Sigmoid colon (tissue), 7 donors: Measurements from ENCODE around the gene MKKS. TPM values are rescaled to one million over a fixed set of nuclear protein-coding genes. Genes with fewer than 3 reads are reported as not detected.
A peak's percentile ranks its signal among the peaks of the same experiment; 100 is the strongest.

Experiments used
- DNase-seq: peaks from one replicate; pipeline ENCODE4 v3.0.0-alpha.2; 2019
- H3K27ac ChIP-seq, 4 donors: fragments of 200-600 bp; sonication (generic); one replicate each; pipeline ENCODE4 v1.5.1; 2016 to 2019; ENCODE audit warnings: mild to moderate bottlenecking in 1 of 4
- H3K27me3 ChIP-seq, 3 donors: fragments of 200-600 bp; sonication (generic); one replicate each; pipeline ENCODE4 v1.5.1; 2019; ENCODE audit warnings: mild to moderate bottlenecking in 1 of 3
- H3K36me3 ChIP-seq, 4 donors: fragments of 200-600 bp; sonication (generic); one replicate each; pipeline ENCODE4 v1.5.1; 2016 to 2019
- H3K4me1 ChIP-seq, 4 donors: fragments of 200-600 bp; sonication (generic); one replicate each; pipeline ENCODE4 v1.5.1; 2017 to 2019
- H3K4me3 ChIP-seq, 4 donors: fragments of 200-600 bp; sonication (generic); one replicate each; pipeline ENCODE4 v1.5.1; 2017 to 2019; ENCODE audit warnings: mild to moderate bottlenecking in 2 of 4, moderate library complexity in 1 of 4
- H3K9me3 ChIP-seq, 4 donors: fragments of 200-600 bp in 3 of 4; sonication (generic) in 3 of 4; one replicate each; pipeline versions ENCODE4 v1.5.1 to v1.6.1; 2013 to 2019
- EP300 ChIP-seq, 4 donors: sonication (generic); formaldehyde crosslinking; IDR thresholded peaks; one replicate each; pipeline ENCODE4 v1.6.1; 2017; ENCODE audit warnings: antibody characterized with exemption in 4 of 4
- POLR2A ChIP-seq, 2 donors: fragments of 450-650 bp; IDR thresholded peaks; one replicate each; pipeline ENCODE4 v1.6.1; 2016; ENCODE audit warnings: antibody characterized with exemption in 2 of 2, mild to moderate bottlenecking in 2 of 2, moderate library complexity in 2 of 2
- POLR2AphosphoS5 ChIP-seq, 4 donors: sonication (generic); formaldehyde crosslinking; IDR thresholded peaks; one replicate each; pipeline ENCODE4 v1.6.1; 2017; ENCODE audit warnings: antibody characterized with exemption in 4 of 4
- WGBS, 2 donors: extraction: QIAGEN DNeasy Blood & Tissue Kit; methylation state at CpG; one replicate each; pipeline ENCODE4 v1.1.7; 2013; 5-methylcytosine and 5-hydroxymethylcytosine counted together
- intact Hi-C: fragments of 100-400 bp; cut with DNase I; formaldehyde crosslinking; loops from one replicate; pipeline ENCODE4 v1.15.1; 2023
- polyA plus RNA-seq, 3 donors: library from polyadenylated mRNA; stranded (reverse); fragments of 200-250 nt; gene quantifications; one replicate each; pipeline ENCODE4 v1.2.3, GENCODE V29; 2013
- total RNA-seq, 4 donors: library from RNA; depleted of rRNA; stranded (reverse); fragments of >200 nt; gene quantifications; one replicate each; pipeline ENCODE4 v1.1.0, GENCODE V29; 2016
- TF ChIP-seq, protein P1 (sequence below), 4 experiments: fragments of 450-650 bp in 3 of 4; fragments of 200-600 bp in 1 of 4; IDR thresholded peaks; one replicate each; pipeline ENCODE4 v1.5.1; 2016 to 2019; ENCODE audit warnings: antibody characterized with exemption in 4 of 4, mild to moderate bottlenecking in 3 of 4, moderate library complexity in 2 of 4
- donor health status: healthy with polysubstance abuse.
- donor health status: Bipolar disorder and iron deficiency.
- donor health status: healthy.

The MKKS gene
- total and polyA plus RNA-seq, 7 donors, result 16.2 to 29.8 (median 19.9) TPM

DNA sequence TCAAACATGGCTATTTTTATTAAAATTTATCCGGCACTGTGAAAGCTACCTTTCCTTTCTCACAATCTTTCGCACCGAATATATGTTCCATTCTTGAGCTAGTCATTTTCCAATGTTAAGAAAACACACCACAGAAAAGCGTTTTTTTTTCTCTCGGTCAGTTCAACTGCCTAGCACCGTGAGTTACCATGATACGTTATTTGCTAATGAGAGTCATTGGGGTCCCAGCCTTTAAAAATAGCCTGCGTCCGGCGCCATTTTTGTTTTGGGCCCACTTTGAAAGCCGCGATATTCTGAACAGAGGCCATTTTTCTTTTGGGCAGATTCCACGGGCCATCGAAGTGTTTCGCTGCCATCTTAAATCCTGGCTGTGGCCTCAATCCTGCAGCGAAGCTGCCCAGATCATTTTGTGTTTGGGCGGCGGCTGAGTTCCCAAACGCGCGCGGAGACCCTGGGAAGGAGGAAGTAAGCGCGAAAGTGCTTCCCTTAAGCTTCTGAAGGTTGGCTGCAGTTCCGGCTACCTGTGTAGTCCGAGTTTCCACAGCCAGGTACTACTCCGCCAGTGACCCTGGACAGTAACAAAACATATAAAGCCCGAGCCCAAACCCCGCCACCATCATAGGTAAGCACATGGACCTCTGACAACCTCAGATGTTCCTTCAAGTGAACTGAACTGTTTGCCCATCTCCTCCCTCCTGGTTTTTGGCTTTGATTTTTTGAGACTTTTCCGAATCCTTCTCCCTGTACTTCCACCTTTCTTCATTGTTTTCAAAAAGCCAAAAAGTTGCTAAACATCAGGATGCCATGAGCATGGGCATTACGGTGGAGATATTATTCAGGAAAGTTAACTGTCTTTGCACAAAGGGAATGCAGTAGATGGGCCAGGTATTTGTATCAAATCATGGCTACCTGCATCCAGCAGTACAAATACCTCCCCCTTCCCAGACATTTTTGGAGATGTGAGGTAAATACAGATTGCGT, 1.1 kb upstream of the MKKS start, which contains the start of gene SLX4IP:
Gene SLX4IP, plus strand, starts transcription at position 474 of the 981 bp plus-strand sequence. CDS start 22,900 bp downstream, outside the sequence.
- peak within 1 kb of the TSS; percentile 91 to 96 (median 94) for H3K27ac ChIP-seq
- peak within 1 kb of the TSS; percentile 79 to 96 (median 91) for H3K4me3 ChIP-seq
- TF ChIP-seq EP300 (IDR thresholded peaks at IDR 0.05), result no peak
- peak in 2 of 4 donors; percentile 8 to 33 for TF ChIP-seq POLR2AphosphoS5 (IDR thresholded peaks at IDR 0.05)
- no peak for TF ChIP-seq POLR2A (IDR thresholded peaks at IDR 0.05)
- TF ChIP-seq, protein P1, sequence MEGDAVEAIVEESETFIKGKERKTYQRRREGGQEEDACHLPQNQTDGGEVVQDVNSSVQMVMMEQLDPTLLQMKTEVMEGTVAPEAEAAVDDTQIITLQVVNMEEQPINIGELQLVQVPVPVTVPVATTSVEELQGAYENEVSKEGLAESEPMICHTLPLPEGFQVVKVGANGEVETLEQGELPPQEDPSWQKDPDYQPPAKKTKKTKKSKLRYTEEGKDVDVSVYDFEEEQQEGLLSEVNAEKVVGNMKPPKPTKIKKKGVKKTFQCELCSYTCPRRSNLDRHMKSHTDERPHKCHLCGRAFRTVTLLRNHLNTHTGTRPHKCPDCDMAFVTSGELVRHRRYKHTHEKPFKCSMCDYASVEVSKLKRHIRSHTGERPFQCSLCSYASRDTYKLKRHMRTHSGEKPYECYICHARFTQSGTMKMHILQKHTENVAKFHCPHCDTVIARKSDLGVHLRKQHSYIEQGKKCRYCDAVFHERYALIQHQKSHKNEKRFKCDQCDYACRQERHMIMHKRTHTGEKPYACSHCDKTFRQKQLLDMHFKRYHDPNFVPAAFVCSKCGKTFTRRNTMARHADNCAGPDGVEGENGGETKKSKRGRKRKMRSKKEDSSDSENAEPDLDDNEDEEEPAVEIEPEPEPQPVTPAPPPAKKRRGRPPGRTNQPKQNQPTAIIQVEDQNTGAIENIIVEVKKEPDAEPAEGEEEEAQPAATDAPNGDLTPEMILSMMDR (IDR thresholded peaks at IDR 0.05), result no peak
- WGBS, 2 donors, result 1 to 2% methylated on average over 32 of the region's 32 CpGs
- H3K9me3 ChIP-seq, result no peaks in the 10 kb centered on the region
- peaks cover 7 to 34% (median 20%) of the 10 kb centered on the region in 4 donors for H3K4me1 ChIP-seq
- peak; percentile 96 for DNase-seq
- H3K27me3 ChIP-seq, result no peaks in the 10 kb centered on the region
- H3K36me3 ChIP-seq, result no peaks in the 10 kb centered on the region
- intact Hi-C loops, result loop anchor here (2.0 to 5.0 kb wide), 3 partner anchors 72 to 1017 kb away; partner anchors contain the start of gene JAG1

DNA sequence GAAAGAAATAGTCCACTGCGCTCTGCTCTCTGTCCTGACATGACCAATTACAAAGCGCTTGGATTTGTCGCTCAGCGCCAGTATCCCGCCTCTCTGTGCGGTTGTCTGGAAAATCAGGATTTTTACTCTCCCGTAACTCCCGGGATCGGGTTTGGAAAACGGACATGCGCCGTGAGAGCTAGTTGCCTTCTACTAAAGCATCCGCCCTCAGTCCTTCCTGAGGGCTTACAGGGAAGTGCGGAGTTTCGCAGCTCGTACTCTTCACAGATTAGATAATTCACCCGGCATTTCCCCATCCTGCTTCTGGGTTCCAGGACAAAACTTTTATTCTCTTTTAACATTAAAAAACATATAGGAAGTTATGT, 427 bp upstream of the MKKS start:
- WGBS, 2 donors, result 0% methylated on average over 17 of the region's 17 CpGs
- Histone ChIP-seq H3K27me3 (no peaks in the 10 kb centered on the region), H3K36me3 (no peaks in the 10 kb centered on the region), H3K27ac (peak overlapping the region; percentile 91 to 96 (median 94)), H3K4me1 (peaks cover 7 to 41% (median 20%) of the 10 kb centered on the region in 4 donors), H3K4me3 (peak overlapping the region; percentile 79 to 96 (median 91)), H3K9me3 (no peaks in the 10 kb centered on the region)
- DNase-seq, result peak; percentile 98
- intact Hi-C loops, result loop anchor here (2.0 to 5.0 kb wide), 3 partner anchors 73 to 1018 kb away; partner anchors contain the start of gene JAG1
- TF ChIP-seq, protein P1 (IDR thresholded peaks at IDR 0.05), result no peak
- peak; percentile 98 to 99 (median 98) for TF ChIP-seq POLR2AphosphoS5 (IDR thresholded peaks at IDR 0.05)
- TF ChIP-seq POLR2A (IDR thresholded peaks at IDR 0.05), result peak; percentile 97
- TF ChIP-seq EP300 (IDR thresholded peaks at IDR 0.05), result no peak

DNA sequence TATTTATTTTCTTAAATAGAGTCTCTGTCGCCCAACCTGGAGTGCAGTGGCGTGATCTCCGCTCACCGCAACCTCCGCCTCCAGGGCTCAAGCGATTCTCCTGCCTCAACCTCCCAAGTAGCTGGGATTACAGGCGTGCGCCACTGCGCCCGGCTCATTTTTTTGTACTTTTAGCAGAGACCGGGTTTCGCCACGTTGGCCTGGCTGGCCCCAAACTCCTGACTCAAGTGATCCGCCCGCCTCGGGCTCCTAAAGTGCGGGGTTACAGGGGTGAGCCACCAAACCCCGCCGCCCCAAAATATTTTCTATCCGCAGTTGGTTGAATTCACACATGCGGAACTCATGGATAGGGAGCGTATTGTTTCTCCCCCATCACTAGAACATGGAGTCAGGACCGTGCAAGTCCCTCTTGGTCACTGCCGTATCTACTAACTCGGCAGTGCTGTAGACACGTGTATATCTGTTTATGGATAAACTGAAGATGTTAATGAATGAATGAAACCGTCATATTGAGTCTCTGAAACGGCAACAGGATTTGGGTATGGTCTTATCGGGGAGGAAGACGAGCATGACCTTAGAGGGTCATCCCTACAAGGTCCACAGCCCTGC, 904 bp downstream of the MKKS start:
- no peak for TF ChIP-seq POLR2AphosphoS5 (IDR thresholded peaks at IDR 0.05)
- TF ChIP-seq POLR2A (IDR thresholded peaks at IDR 0.05), result no peak
- no peak for TF ChIP-seq EP300 (IDR thresholded peaks at IDR 0.05)
- TF ChIP-seq, protein P1 (IDR thresholded peaks at IDR 0.05), result no peak
- H3K27ac ChIP-seq, result peak overlapping the region; percentile 91 to 96 (median 94)
- intact Hi-C loops, result loop anchor here (5.0 kb wide), 2 partner anchors 74 to 1019 kb away; no protein-coding TSS in a partner anchor
- H3K9me3 ChIP-seq, result no peaks in the 10 kb centered on the region
- DNase-seq, result no peak
- peaks cover 7 to 48% (median 20%) of the 10 kb centered on the region in 4 donors for H3K4me1 ChIP-seq
- no peaks in the 10 kb centered on the region for H3K36me3 ChIP-seq
- H3K27me3 ChIP-seq, result no peaks in the 10 kb centered on the region
- 45 to 56% methylated on average over 30 of the region's 30 CpGs for WGBS, 2 donors
- H3K4me3 ChIP-seq, result peak overlapping the region; percentile 79 to 96 (median 91)

DNA sequence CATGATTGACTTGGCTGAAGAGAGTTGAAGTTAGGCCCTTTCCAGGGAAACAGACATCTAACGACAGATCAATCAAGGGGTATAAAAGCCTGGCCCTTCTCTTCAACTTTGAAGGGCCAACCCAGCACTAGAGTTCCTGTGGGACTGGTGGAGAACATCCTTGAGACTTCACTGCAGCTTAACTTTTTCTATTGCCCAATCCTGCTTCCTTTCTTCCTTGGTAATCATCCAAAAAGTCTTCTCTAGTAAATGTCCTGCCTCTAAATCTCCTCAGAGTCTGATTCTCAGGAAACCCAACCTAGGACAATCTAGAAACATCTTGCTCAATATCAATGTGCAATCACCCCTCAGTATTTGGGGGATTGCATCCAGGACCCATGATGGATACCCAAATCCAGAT, 1.9 kb downstream of the MKKS start:
- no peak for DNase-seq
- TF ChIP-seq EP300 (IDR thresholded peaks at IDR 0.05) (no peak), POLR2AphosphoS5 (IDR thresholded peaks at IDR 0.05) (no peak), POLR2A (IDR thresholded peaks at IDR 0.05) (no peak)
- TF ChIP-seq, protein P1 (IDR thresholded peaks at IDR 0.05), result no peak
- no peak overlapping the region for H3K4me3 ChIP-seq
- H3K9me3 ChIP-seq, result no peaks in the 10 kb centered on the region
- peaks cover 7 to 52% (median 20%) of the 10 kb centered on the region in 4 donors for H3K4me1 ChIP-seq
- 65 to 85% methylated on average over 1 of the region's 1 CpG for WGBS, 2 donors
- H3K27me3 ChIP-seq, result no peaks in the 10 kb centered on the region
- no peaks in the 10 kb centered on the region for H3K36me3 ChIP-seq
- H3K27ac ChIP-seq, result no peak overlapping the region
- intact Hi-C loops, result loop anchor here (5.0 kb wide), 2 partner anchors 75 to 1020 kb away; no protein-coding TSS in a partner anchor
